NOMO-1 treated with DMSO at 0.1 percent for 48 hours (cell line): ENCODE measurements around the gene SLC35G6.
"Not testable (repeated sequence)": the region's sequence is repeated elsewhere in the genome, so short reads cannot be mapped to it uniquely, and the experiment has no call there.

Experiments used
- DNase-seq: peaks from one replicate; lab custom pipeline; 2025; ENCODE audit not compliant: unreplicated experiment; lab: John Stamatoyannopoulos, UW

Gene SLC35G6

DNA sequence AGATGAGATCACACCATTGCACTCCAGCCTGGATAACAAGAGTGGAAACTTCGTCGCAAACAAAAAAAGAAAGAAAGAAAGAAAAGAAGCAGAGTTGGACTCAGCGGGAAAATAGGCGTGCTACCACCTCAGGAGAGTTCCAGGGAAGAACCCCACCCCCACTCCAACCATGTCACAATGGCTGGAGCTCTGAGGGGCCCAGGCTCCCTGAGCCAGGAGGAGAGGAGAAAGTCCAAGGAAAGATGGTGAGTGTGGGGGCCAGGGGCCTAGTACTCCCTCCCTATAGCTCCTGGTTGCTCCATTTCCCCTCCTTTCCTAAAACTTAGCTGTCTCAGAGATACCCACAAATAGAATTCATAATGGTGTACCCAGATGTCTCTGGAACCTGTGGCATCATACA, at the start of gene SLC35G6:
Gene SLC35G6 (plus strand): TSS at position 172 of the 400 bp plus-strand sequence. CDS start 71 bp downstream, at position 243.
- not testable (repeated sequence) for DNase-seq

- DNase-seq, result no peak
Observed at GRCh38 chr17:7432296-7432695, 49.0 kb upstream of the SLC35G6 start.

DNA sequence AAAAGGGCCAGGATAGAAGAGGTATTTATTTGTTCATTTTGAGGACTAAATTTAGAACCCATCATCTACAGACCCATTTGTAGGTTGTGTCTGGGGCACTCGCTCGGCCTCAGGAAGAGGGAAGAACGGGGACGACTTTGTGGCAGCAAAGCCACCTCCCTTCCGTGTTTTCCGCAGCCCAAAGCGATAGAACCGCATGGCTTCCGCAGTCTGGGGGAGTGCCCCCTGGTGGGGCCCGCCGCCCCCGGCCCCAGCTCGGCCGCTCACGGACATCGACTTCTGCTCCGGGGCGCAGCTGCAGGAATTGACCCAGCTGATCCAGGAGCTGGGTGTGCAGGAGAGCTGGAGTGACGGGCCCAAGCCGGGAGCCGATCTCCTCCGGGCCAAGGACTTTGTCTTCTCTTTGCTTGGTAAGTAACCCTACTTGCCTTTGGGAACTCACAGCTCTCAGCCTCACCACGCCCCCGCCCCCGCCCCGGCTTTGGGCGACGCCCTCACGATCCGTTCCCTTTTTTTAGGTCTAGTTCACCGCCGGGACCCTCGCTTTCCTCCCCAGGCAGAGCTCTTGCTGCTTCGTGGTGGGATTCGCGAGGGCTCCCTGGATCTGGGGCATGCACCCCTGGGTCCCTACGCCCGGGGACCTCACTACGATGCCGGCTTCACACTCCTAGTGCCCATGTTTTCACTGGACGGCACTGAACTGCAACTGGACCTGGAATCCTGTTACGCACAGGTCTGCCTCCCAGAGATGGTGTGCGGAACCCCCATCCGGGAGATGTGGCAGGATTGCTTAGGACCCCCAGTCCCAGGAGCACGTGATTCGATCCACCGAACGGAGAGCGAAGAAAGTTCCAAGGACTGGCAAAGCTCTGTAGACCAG, 45.3 kb upstream of the SLC35G6 start:
- peak; percentile 71 for DNase-seq

- peak; percentile 70 for DNase-seq
Observed at GRCh38 chr17:7436556-7437368, 44.5 kb upstream of the SLC35G6 start.

DNA sequence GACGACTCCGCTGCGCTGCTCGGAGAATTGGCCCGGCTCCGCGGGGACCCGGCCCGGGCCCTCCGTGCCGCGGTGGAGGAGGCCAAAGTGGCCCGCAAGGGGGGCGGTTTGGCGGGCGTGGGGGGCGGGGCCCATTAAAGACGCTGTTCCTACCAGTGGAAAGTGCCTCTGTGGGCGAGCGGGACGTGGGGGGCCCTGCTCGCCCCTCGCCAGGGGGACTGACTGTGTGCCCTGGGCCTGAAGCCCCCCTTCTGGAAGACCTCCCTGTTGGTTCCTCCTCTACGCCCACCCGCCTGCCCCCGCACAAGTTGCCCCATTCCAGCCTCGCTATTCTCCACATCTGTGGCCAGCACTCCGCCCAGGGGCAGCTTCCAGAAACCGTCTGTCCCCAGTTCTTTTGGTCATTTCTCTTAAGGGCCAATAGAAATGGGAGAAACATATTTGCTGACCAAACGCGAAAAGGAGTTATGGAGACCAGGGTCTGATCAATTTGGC, 43.8 kb upstream of the SLC35G6 start:
- no peak for DNase-seq

- DNase-seq, result peak; percentile 54
Observed at GRCh38 chr17:7437950-7438614, 43.2 kb upstream of the SLC35G6 start.

DNA sequence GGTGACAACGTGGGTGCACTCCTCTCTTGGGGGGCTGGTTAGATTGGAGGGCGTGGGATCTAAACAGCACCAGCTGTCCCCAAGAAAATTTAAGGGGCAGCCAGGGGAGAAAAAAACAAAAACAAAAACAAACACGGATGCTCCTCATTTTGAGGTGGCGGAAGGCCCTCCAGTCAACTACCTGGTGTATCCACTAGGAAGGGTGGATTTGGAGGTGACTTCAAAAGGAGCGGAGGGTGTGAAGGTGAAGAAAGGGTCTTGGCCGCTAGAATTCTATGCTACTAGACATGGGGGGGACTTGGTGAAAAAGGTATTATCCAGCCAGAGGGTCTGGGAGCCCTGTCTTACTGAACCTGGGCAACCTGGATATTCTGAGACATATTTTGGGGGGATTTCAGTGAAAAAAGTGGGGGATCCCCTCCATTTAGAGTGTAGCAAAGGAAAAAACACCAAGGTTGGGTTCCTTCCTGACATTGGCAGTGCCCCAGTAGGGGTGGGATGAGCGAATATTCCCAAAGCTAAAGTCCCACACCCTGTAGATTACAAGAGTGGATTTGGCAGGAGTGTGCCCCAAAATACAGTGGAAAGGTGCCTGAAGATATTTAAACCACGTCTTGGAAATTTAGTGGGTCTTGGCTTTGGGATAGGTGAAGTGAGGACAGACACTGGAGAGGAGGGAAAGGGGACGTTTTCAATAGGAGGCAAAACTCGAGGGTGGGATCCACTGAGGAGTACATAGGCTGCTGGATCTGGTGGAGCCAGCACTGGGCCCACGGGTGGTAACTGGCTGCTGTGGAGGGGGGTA, 42.4 kb upstream of the SLC35G6 start:
- DNase-seq, result no peak

DNA sequence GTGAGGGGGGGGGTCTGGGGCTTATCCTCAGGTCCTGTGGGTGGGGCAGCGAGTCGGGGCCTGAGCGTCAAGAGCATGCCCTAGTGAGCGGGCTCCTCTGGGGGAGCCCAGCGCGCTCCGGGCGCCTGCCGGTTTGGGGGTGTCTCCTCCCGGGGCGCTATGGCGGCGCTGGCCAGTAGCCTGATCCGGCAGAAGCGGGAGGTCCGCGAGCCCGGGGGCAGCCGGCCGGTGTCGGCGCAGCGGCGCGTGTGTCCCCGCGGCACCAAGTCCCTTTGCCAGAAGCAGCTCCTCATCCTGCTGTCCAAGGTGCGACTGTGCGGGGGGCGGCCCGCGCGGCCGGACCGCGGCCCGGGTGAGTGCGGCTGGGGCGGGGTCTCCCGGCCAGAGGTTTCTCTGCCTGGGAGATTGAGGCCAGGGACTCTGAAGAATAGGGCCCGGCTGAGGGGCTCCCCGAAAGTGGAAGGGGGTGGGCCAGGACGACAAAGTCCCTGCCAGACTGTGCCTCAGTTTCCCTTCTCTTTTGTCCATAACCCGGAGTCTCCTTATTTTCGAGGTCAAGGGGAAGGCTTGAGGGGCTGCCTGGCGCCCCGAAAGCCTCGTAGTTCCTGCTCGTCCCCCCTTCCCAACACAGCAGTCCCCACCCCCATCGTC, 41.7 kb upstream of the SLC35G6 start, which contains the start of gene FGF11:
Gene FGF11 (plus strand): TSS at position 51 of the 651 bp plus-strand sequence. CDS start 109 bp downstream, at position 160.
- no peak for DNase-seq

- no peak for DNase-seq
Observed at GRCh38 chr17:7440113-7440833, 41.0 kb upstream of the SLC35G6 start.

DNA sequence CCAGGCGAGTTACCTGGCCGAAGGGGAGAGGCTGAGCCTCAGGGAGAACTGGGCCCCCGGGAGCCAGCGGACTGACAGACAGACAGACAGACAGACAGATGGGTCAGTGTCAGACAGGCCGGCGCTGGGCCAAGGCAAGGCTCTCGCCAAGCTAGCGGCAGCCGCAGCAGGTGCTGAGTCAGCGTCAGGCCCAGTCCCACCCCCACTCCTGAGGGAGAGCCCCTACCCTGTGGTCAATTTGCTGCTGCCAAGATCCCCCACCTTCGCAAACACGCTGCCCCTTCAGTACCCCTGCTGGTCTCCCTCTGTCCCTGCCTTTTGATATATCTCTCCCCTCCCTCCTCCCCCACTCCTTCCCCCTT, 40.4 kb upstream of the SLC35G6 start:
- no peak for DNase-seq

DNA sequence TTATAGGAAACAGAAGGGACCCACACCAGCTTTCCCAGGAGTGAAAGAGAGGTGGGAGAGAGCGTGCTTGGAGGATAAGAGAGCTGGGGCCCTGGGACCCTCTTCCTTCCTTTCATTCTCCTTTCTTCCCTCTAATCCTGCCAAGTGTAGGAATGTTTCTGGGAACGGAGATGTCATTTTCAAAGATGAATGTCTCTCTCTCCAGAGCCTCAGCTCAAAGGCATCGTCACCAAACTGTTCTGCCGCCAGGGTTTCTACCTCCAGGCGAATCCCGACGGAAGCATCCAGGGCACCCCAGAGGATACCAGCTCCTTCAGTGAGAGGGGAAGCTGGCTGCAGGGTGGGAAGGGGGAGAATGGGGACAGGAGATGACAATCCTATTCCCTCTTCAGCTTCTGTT, 40.0 kb upstream of the SLC35G6 start:
- no peak for DNase-seq

DNA sequence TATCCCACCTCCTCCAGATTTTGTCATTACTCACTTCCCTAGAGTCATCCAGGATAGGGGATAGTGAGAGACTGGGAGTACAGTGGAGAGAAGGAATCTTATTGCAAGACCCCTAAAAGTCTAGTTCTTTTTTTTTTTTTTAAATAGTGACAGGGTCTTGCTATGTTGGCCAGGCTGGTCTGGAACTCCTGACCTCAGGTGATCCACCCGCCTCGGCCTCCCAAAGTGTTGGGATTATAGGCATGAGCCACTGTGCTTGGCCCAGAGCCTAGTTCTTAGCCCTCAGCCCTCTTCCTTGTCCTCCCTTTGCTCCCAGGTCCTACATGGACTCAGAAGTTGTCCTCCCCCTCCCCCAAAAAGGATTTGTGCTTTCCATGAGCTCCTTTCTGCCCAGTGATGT, 39.1 kb upstream of the SLC35G6 start:
- no peak for DNase-seq

GRCh38 chr17:7443499-7444485, 37.5 kb upstream of the SLC35G6 start:
- DNase-seq, result no peak

- DNase-seq, result no peak
Observed at GRCh38 chr17:7444682-7445618, 36.3 kb upstream of the SLC35G6 start, which contains the start of gene CHRNB1. Gene CHRNB1, plus strand, starts transcription at chr17:7445061. Its CDS starts 67 bp downstream, at chr17:7445128.

- no peak for DNase-seq
Observed at GRCh38 chr17:7445619-7445968, 35.7 kb upstream of the SLC35G6 start.

- no peak for DNase-seq
Observed at GRCh38 chr17:7448461-7448860, 32.8 kb upstream of the SLC35G6 start.

DNA sequence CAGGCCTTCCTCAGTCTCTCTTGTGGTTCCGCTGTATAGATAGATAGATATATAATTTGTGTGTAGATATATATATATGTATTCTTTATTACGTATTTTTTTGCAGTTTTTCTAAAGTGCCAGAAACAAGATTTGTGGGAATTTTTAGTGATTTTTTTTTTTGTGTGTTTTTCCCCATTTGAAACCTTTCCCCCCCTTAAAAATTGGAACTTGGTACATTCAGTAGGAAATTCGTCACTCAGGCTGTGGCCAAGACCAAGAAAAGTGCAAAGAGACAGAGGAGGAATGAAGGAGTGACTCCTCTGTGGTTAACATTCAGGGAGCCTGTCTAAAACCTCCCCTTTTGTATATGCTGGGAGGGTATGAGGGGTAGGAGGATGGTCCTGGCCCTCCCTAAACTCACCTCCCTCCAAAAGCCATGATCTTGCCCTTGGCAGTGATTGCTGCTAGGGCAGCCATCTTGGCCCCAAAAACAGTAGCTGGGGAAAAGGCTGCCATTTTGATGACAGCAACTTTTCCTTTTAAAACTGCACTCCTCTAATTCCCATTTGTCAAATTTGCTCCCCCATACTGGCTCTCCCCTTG, 21.2 kb upstream of the SLC35G6 start:
- no peak for DNase-seq
